DMS53 treated with DMSO at 0.1 percent for 48 hours (cell line): ENCODE measurements around the gene SEZ6L2.
"Not testable (repeated sequence)": the region's sequence is repeated elsewhere in the genome, so short reads cannot be mapped to it uniquely, and the experiment has no call there.

Experiments used
- DNase-seq: peaks from one replicate; lab custom pipeline; 2025; ENCODE audit not compliant: unreplicated experiment; lab: John Stamatoyannopoulos, UW

Gene SEZ6L2

DNA sequence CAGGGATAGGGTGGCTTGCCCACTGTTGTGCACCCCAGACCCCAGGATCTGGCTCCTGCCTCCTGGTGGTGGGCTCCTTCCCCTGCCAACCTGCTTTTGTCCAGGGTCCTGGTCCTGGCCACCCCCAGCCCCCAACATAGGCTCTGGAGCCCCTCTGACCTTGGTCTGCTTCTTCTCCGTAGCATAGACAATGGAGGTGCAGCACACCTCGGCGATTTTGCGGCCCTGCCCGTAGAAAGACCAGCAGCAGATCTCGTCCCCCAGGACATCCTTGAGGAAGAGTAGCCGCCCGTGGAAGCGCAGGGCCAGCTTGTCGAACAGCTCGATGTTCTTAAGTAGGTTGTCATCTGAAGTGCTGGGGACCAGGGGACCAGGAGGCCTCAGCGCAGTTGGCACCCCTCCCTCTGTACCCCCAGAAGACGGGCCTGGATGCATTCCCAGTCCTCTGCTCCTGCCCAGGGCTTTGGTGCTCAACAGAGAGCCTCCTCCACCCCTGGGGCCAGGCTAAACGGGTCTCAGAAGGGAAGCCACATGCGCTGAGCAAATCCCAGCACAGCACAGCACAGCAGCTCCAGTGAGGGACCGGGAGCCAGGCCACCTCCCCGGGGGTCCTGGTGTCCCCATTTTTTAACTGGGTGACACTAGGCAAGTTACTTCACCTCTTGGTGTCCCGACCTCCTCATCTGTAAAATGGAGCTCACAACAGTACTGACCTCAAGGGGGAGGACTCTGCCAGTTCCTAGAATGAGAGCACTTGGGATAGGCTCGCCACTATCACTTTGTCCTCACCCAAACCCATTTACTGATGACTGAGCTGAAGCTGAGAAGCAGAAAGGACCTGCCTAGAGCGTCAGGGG lies 11.7 kb upstream of the SEZ6L2 start:
- DNase-seq, result peak; percentile 5

DNA sequence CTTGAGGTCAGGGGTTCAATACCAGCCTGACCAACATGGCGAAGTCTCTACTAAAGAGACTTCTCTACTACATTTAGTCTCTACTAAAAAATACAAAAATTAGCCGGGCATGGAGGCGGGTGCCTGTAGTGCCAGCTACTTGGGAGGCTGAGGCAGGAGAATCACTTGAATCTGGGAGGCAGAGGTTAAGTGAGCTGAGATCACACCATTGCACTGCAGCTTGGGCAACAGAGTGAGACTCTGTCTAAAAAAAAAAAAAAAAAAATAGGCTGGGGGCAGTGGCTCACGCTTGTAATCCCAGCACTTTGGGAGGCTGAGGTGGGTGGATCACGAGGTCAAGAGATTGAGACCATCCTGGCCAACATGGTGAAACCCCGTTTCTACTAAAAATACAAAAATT lies 10.5 kb upstream of the SEZ6L2 start:
- not testable (repeated sequence) for DNase-seq

DNA sequence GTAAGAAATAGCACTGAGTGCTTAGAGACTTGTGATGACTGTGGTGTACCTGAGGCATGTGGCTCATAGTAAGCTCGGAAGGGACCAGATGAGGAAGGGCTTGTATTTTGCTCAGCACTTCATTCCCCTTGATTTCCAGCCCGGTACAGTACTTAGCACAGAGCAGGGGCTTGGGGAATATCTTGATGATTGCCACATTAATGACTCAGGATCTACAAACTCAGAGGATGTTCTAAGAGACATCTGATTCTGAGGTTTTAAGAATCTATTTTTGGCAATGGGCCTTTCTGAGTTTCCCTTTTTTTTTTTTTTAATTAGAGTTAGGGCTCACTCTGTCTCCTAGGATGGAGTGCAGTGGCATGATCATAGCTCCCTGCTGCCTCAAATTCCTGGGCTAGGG lies 10.0 kb upstream of the SEZ6L2 start:
- DNase-seq, result no peak

DNA sequence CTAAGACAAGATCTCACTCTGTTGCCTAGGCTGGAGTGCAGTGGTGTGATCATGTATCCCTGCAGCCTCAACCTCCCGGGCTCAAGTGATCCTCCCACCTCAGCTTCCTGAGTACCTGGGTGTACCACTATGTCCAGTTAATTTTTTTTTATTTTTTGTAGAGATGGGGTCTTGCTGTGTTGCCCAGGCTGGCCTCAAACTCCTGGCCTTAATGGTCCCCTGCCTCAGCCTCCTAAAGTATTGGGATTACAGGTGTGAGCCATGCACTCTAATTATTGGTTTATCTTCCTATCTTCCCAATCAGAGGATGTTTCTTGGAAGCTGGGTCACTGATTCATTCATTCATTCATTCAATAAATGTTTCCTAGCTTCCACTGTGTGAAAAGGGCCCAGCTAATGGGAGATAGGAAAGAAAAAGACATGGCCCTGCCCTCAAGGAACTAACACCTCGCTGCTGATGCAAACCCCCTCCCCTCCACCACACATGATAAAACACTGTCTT lies 9.4 kb upstream of the SEZ6L2 start:
- DNase-seq, result no peak

DNA sequence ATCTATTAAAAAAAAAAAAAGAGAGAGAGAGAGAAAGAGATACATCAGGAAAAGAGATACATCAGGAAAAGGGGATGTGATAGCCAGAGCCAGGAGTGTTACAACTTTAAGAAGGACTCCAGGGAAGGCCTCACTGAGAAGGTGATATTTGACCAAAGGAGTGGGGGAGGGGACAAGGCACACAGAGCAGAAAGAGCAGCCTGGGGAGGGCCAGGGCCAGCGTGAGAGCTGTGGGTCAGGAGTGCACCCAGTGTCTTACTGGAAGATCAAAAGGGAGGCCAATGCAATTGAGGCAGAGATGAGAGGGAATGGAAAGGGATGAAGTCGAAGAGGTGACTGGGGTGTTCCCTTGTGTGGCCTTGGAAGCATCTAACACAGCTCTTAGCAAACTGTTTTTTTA lies 8.6 kb upstream of the SEZ6L2 start:
- DNase-seq, result no peak

DNA sequence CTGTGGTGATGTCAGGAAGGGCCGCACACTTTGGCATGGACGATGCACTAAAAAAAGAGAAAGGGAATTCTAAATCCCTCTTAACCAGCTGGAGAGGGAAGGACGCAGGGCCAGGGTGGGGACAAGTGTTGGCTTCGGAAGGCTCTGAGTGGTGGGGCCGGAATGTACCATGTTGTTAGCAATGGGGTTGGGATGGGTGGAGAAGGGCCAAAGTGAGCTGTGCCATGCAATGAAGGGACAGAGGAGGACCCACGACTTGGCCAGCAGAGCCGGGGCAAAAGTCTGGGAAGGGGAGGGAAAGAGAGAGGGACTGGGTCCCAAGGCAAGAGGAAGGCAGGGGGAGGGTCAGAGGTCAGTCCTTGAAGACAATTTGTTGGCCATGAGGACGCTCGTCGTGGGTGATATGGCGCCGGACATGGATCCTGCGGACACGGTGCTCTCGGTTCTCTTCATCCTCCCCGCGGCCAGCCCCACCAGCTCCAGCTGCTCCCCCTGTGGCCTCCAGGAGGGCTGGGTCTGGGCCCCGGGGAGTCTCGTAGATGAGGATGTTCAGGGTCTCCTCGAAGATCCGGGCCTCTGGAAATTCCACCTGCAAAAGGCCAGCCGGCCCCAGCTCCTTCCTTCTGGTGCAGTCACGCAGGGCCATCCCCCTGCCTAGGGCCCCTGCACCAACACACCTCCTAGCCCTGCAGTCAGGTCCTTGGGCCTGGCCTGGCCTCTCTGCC lies 7.3 kb upstream of the SEZ6L2 start:
- DNase-seq, result no peak

DNA sequence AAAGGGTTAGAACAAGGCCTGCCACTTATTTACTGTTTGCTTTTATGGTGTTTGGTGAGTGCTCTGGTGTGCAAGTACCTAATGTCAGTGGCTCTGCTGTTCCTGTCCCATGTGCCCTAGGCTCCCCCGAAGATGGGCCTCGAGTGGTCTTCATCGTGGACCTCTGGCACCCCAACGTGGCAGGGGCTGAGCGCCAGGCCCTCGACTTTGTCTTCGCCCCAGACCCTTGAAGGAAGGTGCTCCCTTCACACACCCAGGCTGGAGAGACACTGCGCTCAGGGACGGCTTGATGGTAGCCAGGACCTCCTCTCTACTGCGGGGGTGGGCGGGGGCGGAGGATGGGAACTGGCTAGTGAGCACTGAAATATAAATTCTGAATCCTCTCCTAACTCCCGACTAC lies 6.3 kb upstream of the SEZ6L2 start:
- no peak for DNase-seq

DNA sequence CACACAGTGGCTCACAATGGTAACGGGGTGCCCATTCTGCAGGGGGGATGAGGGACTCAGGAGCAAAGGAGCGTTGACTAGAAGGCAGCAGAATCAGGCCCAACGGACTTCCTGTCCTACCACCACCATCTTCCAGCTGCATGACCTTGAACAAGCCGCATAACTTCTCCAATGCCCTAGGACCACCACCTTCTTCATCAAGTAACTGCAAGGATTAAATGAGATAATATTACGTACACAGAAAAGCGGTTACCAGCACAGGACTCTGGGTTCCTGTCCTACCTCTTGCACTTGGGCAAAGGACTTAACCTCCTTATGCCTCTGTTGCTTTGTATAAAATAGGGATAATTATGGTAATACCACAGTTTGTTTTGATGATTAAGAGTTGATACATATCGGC lies 5.6 kb upstream of the SEZ6L2 start:
- no peak for DNase-seq

DNA sequence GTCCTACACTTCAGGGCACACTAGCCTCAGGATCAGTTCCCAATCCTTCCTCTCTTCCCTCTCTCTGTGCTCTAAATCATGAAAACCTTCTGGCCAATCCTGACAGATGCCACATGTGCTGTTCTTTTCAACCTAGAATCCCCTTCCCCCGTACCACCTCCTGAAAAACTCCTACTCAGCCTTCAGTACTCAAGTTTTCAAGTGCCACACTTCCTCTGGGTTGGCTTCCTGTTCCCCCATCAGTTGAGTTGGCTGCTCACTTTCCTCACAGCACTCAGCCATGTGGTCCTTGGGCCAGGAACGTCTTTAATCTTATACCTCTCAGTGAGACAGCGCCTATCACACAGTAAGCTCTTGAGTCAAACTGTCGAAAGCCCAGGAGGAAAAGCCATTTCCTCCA lies 4.2 kb upstream of the SEZ6L2 start:
- no peak for DNase-seq

DNA sequence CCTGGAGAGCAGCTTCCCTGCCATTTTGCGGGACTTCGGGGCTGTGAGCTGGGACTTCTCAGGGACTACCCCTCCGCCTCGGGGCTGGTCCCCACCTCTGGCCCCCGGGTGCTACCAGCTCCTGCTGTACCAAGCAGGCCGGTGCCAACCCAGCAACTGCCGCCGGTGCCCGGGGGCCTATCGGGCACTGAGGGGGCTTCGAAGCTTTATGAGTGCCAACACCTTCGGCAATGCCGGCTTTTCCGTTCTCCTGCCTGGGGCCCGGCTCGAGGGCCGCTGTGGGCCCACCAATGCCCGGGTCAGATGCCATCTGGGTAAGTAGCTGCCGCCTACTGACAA lies 2.2 kb upstream of the SEZ6L2 start:
- DNase-seq, result no peak

DNA sequence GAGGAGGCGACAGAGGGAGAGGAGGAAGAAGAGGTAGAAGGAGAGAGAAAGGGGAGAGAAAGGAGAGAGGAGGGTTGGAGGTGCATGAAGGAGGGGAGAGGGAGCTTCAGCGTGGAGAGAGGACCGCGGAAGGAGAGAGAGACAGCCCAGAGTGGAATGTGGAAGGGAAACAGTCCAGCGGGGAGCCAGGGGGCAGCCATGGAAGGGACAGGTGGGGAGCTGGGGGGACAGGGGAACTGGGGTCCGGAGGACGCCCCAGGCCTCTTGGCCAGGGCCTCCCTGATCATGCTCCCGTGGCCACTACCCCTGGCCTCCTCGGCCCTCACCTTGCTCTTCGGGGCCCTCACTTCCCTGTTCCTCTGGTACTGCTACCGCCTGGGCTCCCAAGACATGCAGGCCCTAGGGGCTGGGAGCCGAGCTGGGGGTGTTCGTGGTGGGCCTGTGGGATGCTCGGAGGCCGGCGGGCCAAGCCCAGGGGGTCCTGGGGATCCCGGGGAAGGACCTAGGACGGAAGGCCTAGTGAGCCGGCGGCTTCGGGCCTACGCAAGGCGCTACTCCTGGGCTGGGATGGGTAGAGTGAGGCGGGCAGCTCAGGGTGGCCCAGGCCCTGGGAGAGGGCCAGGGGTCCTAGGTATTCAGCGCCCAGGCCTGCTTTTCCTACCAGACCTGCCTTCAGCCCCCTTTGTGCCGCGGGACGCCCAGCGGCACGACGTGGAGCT lies 1.7 kb upstream of the SEZ6L2 start:
- no peak for DNase-seq

DNA sequence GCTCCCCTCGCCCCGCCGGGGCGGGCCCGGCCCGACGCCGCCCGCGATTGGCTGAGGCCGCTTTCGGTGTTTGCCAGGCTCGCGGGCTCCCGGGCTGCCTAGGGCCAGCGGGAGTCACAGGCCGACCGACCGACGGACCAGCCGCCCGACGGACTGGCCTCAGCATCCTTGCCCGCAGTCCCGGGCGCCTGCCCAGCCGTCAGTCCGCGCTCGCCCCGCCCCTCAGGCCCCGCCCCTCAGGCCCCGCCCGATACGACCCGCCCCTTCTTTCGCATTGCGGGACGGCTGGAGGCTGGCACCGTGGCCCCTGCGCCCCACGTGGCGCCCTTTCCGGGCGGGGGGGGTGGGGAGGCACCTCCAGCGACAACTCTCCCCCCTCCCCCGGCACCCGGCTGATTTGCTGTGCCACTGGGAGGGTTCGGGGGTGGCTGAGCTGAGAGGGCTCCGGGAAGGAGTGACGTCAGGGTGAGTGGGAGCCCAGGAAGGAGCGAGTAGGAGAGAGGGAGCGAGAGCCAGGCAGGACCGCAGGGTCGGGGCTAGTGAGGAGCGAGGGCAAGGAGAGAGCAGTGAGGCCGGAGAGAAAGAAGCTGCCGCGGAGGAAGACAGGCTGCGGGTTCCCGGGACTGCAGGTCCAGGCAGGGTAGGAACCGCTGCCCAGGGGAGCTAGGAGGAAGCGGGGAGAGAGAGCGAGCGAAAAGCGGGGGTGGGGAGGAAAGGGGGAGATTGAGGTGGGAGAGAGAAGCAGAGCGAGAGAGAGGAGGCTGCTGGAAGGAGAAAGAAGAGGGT lies 945 bp upstream of the SEZ6L2 start, which contains the start of gene ASPHD1:
ASPHD1 (plus strand) TSS at position 387 of the 786 bp plus-strand sequence. CDS start 484 bp downstream, outside the sequence.
- peak; percentile 54 for DNase-seq

DNA sequence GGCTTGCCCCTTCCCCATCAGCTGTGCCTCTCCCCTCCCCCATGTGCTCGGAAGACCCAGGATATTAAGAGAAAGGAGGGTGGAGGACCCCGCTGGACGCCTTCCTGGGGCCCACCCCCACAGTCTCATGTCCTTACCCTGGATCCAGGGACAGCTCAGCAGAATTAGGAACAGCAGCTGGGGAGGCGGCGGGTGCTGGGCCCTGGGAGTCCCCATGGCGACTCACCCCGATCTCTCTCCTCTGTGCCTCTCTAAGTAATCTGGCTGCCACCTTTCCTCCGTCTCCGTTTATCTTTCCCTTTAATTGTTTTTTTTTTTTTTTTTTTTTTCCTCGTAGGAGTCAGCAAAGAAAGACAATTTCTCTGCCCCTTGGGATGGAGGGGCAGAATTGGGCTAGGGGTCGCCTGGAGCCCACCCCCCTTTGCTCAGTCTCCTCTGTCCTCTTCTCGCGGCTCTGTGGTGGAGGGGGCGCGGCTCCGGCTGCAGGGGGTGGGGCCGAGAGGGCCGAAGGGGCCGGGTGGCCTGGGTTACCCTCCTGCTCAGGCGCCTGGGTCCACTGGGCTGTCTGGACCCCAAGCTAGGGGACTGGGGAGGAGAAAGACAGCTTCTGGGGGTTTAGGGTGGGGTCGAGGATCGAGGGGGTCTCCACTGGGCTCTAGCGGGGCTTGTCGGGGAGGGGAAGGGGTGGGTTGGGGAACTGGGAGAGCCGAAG lies 390 bp downstream of the SEZ6L2 start:
- DNase-seq, result peak; percentile 48

DNA sequence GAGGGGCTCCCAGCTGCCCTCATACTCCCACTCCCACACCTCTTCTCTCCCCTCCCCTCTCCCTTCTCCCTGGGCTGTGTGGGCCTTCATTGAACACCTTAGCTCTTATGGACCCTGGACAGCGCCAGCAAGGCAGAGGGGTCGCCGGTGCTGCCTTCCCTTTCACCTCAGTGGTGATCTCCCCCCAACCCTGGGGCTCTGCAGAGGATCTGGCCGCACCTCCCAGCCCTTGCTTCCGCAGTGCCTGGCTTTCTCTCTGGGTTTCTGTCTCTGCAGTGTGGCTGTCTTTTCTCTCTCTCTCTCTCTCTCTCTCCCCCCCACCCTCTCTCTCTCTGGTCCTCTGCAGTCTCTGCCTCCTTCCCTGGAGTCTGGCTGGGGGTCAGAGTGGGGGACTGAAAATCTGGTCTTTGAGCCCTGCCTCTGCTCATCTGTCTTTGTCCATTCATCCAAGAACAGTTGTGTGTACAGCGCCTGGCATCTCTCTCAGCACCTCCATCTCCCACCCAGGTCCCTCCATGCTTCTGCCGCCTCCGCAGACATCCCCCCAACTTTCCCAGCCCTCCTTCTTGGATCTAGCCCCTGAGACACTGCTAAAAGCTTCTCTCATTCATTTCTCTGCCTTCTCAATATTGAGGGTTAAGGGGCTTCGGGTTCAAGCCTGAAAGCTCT lies 1.1 kb downstream of the SEZ6L2 start:
- DNase-seq, result no peak

DNA sequence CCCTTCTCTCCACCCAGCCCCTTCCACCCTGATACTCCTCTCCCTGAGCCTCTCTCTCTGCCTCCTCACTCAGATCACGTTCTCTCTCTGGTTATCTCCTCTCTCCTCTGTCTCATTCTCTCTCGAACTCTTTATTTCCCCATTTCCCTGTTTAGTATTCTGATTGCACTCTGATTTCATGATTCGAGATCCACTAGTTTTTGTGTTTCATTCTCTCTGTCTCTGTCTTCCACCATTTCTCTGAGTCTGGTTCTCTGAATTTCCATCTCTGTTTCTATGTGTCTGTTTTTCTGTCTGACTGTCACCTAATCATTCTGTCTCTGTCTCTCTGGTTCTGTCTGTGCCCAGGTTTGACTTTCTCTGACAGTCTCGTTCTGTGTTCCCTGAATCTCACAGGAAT lies 2.0 kb downstream of the SEZ6L2 start:
- DNase-seq, result no peak

DNA sequence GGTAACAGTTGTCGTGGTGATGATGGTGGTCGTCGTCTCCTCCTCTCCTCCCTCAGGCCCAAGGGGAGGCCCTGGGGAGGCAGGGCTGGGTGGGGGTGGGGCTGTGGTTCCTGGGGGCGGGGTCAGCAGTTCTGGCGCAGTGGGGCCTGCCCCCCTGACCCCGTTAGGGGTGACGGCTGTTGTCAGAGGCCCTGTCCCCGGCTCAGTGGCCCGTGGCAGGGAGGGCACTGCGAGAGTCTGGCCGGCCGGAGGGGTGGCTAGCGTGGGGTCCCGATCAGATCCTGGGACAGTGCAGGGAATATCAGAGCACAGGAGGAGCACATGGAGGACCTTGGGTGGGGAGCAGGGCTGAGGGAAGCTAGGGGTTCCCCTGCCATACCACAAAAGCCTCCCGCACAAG lies 2.5 kb downstream of the SEZ6L2 start:
- no peak for DNase-seq

DNA sequence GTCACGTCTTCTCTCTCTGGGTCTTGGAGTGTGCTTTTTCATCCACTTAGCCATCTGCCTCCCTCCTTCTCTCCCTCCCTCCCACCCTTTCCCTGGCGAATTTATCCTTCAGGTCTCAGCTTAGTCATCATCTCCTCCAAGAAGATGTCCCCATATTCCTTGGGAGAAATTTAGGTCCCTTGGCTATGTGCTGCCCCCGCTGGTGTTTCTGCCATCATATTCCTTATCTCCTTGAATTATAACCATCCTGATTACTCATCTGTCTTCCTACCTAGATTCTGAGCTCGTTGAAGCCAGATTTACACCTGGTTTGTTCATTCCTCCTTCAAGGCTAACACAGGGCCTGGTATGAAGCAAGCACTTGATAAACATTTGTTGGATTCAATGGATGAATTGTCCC lies 5.0 kb downstream of the SEZ6L2 start:
- DNase-seq, result no peak

DNA sequence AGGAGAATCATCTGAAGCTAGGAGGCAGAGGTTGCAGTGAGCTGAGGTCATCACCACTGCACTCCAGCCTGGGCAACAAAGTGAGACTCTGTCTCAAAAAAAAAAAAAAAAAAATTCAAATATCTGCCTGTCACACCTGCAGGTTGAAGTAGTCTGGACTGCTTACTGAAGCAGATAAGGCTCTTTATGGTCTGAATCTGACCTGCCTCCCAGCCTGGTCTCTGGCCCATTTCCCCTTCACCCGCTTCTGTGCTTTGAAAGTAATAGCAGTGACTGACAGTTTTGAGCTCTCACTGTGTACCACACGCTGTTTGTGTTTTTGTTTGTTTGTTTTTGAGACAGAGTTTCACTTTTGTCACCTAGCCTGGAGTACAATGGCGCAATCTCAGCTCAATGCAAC lies 5.8 kb downstream of the SEZ6L2 start:
- no peak for DNase-seq

DNA sequence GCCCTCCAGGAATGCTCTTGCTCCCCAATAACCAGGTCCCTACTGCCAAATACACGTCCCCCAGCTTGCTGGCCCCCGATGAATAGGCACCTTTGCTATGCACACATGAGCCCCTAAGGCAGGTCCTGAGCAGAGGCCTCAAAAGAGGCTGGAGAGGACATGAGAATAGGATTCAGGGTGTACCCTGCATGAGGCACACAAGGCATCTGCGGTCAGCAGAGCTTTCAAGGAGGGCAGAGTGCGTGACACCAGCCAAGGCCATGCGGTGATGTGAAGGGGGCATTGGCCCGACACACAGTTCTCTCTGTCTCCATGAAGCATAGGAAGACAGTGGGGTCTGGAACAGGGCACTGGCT lies 6.9 kb downstream of the SEZ6L2 start:
- no peak for DNase-seq
